Effector CD4-positive, alpha-beta T cell (primary cell): Measurements from ENCODE around the gene GPX4.

ENCODE experiments used
- DNase-seq: peaks from one replicate; pipeline ENCODE4 v3.0.0-alpha.2; 2020

Gene GPX4

GRCh38 chr19:1068009-1069001 is 35.5 kb upstream of the GPX4 start:
- peak; percentile 52 for DNase-seq

GRCh38 chr19:1069009-1069779 is 34.6 kb upstream of the GPX4 start:
- peak; percentile 66 for DNase-seq

GRCh38 chr19:1070576-1070930 is 33.2 kb upstream of the GPX4 start:
- DNase-seq = no peak

- no peak for DNase-seq
These were observed 32.6 kb upstream of the GPX4 start for GRCh38 chr19:1070931-1071791.

GRCh38 chr19:1072371-1073015 is 31.3 kb upstream of the GPX4 start:
- DNase-seq = no peak

- no peak for DNase-seq
These were observed 30.5 kb upstream of the GPX4 start for GRCh38 chr19:1073063-1073955.

GRCh38 chr19:1073956-1074517 is 29.8 kb upstream of the GPX4 start:
- no peak for DNase-seq

- DNase-seq = peak; percentile 97
These were observed 29.1 kb upstream of the GPX4 start for GRCh38 chr19:1074544-1075283.

GRCh38 chr19:1076046-1076386 is 27.8 kb upstream of the GPX4 start:
- DNase-seq = no peak

- peak; percentile 91 for DNase-seq
These were observed 26.8 kb upstream of the GPX4 start for GRCh38 chr19:1076951-1077350.

- no peak for DNase-seq
These were observed 24.2 kb upstream of the GPX4 start for GRCh38 chr19:1079566-1080111.

GRCh38 chr19:1080360-1081161 is 23.2 kb upstream of the GPX4 start:
- no peak for DNase-seq

GRCh38 chr19:1081301-1082164 is 22.3 kb upstream of the GPX4 start:
- DNase-seq = no peak

GRCh38 chr19:1082165-1082927 is 21.4 kb upstream of the GPX4 start:
- peak; percentile 68 for DNase-seq

GRCh38 chr19:1082928-1083816 is 20.6 kb upstream of the GPX4 start:
- no peak for DNase-seq
